Amniotic epithelial cell (primary cell): ENCODE data around the gene TNS3.

Experiments used
- DNase-seq: peaks from one replicate; pipeline ENCODE4 v3.0.0-alpha.2; 2010; ENCODE audit warnings: low read depth

Gene TNS3

DNA sequence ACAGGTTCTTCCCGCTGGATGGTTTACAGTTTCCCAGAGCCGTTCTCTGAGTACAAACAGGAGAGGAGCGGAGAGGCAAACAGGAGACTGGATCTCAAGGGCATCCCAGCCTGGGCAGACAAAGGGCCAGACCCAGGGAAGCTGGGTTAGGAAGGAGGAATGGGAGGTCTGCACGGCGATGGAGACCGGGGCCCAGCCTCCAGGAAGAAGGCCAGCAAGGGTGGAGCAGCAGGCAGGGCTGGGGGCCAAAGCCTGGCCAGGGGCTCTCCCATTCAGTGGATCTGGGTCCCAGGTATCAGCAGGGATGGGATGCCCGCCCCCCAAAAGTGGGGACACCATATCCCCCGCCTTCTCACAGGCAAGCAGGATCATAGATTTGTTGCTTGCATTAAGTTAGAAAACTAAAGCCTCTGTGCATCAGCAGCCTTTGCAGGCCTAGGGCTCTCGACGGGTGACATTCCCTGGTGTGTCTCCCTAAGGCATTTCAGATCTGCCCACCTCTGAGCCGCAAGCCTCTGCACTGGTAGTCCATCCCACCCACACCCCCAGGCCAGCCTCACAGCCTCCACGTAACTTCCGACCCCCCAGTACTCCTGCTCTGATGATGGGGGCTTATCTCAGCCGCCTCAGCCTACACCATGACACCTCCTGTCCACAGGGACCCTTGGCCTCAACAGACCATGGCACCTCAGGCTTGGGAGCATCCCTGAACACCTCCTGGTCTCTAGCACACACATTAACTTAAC, 59.9 kb downstream of the TNS3 start:
- no peak for DNase-seq

DNA sequence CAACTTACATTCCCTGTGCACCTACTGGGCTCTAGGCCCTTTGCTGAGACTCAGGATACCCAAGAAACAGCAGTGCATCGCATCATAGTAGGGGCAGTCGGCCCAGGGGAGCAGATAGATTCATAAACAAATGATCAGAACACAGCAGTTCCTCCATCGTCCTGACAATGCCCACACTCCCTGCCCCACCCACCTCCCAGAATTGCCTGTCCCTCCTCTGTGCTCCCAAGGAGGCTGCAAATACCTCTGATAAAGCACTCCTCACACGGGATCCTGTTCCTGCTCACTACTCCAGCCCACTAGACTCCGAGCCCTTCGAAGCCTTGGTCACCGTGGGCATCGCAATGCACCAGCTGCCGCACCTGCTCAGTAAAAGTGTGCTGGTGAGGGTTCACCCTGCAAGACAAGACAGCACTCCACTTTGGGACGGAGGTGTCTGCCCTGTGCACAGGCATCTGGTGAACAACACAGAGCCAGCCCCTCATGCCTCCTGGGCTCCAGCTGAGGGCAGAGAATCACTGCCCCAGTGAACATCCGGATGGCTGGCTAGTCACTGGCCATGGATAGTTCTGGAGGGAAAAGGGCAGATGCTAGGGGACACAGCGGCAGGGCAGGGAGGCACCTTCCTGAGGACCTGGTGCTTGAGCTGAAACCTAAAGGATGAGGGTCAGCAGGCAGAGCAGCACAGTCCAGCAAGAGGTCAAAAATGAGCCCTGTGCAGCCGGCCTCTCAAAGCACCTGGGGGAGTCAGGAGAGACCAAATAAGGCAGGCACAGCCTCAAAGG, 60.7 kb downstream of the TNS3 start:
- no peak for DNase-seq

DNA sequence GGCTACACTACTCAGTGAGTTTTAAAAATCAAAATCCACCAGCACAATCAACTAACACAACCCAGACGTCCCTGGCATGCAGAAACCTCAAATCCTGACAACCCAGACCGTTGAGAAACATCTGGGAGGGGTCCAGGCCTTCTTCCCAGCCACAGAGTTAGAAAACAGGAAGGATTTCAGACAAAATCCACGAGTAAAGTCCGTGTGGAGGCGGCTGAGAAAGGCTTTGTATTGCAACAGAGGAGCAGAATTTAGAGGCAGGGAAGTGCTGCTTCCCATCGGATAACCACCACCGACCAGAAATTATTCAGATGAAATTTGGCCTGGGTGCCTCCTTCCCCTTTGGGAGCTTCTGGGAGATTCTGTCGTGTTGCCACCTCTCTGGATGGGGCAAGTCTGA, 61.5 kb downstream of the TNS3 start:
- peak; percentile 100 for DNase-seq

DNA sequence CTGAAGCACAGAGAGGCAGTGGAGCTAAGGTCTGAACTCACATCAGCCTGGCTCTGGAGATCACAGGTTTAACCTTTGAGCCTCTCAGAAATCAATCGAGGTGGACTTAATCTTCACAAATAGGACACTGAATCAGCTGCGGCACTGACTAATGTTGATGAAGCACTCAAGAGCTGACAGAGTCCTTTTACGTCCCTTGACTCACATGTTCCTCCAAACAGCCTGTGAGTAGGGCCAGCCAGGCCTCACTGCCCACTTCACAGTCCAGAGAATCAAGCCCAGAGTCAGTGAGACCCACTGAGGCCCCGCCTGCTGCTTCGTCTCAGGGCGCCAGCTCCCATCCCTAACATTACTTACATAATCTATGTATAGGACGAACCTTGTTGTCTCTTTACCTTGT, 63.1 kb downstream of the TNS3 start:
- DNase-seq = peak; percentile 55

DNA sequence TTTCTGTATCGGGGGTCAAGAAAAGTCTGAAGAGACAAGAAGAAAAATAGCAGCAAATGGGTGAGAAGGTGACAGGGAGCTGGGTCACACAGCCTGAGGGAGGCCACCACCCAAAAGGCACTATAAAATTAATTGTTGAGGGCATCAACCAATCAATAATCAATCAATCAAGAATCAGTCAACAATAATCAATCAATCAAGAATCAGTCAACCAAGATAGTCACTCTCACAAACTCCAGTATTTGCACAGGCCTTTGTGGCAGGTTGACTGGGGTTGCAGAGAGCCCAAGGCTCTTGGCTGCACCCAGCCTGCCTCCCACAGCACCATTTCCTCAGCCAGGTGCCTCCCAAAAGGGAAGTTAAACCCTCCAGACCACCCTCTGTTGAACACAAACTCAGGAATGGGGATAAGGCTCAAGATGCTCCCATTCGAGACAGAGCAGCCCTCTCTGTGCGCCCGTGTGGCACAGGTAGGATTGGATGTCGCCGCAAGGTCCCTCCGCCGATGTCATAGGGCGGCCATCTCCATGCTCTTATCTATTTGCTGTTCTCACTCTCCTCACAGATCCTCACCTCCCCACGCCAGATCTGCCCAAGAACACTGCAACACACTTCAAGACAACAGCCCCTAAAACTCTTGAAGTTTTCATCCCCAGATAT, 64.0 kb downstream of the TNS3 start:
- no peak for DNase-seq

DNA sequence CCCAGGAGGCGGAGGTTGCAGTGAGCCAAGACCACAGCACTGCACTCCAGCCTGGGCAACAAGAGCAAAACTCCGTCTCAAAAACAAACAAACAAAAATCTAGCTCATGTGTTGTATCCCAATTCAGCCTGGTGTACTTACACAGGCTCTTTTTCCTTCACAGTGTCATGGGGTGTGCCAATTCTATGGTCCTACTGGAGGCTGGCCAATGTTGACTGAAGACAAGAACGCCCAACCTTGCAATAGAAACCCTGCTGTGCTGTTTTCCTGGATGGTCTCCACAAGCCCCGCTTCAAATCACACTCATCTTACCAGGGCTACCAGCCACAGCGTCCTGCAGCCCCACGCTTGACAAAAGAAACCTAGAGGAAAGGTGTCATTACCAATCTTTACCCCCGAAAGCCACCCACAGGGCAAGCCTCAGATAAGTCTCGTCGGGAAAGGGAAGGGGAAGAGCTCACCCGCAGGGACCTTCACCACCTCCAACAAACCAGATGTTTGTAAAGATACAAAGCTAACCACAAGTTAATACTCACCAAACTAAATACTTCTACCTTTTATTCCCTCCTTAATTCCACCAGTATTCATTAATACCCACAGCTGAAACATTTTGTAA, 64.8 kb downstream of the TNS3 start:
- DNase-seq = no peak

DNA sequence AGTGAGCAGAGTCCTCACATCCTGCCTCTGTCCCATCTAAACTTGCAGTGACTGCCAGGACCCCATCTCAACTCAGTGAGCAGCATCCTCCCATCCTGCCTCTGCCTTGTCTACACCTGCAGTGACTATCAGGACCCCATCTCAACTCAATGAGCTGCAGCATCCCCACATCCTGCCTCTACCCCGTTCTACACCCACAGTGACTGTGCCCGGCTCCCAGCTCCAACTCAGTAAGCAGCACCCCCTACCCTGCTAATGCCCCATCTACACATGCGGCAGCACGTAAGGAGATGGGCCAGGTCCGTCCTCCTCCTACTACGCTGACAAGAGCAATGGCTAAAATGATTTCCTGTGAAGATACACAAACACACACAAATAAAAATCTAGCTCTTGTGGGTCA, 65.5 kb downstream of the TNS3 start:
- DNase-seq = no peak

DNA sequence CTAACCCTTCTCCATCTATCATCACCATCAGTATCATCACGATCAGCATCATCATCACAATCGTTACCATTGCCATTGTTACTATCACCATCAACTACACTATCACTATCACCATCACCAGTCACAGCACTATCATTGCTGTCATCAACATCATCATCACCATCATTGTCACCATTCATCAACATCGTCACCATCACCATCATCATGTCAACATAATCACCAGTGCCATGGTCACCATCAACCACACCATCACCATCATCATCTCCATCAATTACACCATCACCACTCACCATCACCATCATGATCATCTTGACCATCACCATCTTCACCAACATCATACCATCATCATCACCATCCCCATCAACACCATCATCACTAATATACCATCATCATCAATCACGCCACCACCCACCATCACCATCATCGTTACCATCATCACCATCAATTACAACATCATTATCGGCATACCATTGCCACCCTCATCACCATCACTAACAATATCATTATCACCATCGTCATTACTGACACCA, 66.5 kb downstream of the TNS3 start:
- DNase-seq = no peak

DNA sequence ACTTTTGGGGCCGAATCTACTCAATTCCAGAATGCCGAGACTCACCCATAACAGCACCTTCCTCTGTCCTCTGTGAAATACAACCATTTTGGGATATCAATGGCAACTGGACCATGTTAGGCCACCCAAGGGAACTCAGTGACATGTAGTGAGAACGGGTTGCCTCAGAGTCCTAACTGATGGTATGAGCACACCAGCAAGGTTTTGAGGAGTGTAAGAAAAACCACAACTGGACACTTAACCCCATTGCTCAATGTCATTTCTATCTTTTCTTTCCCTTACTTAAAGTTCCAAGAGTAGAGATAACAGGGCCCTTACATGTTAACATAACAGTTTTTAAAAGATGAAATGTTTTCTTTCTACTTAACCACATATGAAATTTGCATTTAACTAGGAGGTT, 67.1 kb downstream of the TNS3 start:
- DNase-seq = peak; percentile 93

DNA sequence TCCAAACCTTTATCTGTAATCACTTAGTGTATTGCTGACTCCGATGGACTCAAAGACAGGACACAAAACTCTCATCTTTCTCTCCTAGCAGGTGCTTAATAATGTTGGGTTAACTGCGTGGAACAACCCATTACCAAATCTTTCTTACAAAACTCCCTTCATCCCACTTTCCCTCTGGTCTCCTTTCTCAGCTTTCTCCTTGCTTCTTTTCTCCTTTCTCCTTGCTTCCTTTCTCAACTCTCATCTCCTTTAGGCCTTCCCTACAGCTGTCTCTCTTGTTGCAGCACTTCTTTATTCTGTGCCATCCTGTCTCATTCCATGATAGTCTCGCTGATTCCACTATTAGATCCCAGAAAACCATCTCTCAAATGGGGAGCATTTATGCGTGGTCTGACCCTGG, 67.5 kb downstream of the TNS3 start:
- DNase-seq = no peak

DNA sequence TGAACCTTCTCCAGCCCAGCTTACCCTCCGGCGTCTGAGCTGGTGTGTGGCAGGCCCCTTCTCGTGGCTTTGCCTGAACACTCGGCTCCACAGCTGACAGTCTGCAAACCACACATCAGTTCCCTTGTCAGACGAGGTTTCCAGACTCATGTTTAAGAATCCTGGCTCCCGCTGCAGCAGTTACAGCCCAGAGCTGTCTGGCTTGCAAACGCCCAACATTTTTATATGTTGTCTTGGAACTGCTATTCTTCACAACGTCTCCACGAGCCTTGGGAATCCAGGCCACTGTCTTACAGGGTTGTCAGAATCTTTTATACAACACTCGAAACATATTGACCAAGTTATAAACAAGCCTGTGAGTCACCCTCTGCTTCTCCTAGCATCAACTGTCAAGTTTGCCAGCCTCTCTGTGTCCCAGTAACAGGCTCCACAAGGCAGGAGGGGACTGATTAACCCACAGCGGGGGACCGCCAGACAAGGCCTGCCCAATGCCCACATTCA, 68.1 kb downstream of the TNS3 start:
- DNase-seq = peak; percentile 90

DNA sequence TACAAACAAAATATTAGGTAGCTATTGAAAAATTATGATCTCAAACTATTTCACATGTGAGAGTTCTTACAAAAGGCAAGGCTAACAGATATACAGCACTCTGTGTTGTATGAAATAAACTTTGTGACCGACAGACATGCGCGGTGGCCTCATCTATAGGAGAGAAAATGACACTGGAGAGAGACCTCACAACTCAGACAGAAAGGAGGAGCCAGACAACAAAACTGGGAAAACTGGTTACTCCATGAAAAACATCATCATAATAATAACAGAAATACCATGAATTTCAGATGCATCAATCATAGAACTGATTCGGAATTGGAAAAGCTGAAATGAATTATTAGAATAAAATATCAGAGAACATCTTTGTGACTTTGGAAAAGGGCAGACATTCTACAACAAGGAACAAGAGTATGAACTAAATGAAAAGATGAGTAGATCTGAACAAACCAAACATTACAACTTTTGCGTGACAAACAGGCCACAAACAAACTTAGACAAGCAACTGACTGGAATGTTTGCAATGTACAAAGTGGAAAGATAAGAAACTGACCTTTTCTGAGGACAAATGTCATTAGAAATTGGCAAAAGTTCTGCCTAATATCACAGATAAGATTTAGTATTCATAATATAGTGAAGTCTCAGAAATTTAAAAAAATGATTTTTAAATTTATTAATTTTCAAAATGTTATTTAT, 69.3 kb downstream of the TNS3 start:
- no peak for DNase-seq

DNA sequence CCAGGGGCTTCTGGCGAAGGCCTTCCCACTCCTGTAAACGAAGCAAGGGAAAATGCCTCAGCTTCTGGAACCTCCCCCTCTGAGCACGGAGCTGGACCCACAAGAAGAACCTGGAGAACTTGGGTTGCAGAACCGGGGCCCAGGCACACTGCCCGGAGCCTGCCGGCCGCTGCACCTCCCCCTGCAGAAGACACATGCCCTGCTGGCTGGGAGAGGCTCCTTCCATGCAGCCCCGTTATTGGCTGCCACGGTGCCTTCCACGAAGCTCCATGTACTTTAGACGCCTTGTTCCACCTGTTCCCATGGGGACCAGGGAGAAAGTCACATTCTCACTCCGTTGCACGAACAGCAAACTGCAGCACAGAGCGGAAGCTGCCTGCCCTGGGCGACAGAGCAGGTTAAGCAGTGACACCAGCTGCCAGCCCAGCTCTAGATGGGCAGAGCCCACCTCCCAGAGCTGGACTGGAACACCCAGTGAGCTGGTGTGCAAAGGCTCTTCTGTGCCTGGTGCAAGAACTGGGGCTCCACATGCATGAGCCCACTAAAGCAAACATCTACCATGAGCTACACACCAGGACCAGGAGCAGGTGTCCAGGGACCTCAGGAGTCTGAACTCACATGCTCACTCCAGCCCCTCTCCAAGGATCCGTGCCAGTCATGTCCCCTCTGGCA, 70.1 kb downstream of the TNS3 start:
- no peak for DNase-seq

DNA sequence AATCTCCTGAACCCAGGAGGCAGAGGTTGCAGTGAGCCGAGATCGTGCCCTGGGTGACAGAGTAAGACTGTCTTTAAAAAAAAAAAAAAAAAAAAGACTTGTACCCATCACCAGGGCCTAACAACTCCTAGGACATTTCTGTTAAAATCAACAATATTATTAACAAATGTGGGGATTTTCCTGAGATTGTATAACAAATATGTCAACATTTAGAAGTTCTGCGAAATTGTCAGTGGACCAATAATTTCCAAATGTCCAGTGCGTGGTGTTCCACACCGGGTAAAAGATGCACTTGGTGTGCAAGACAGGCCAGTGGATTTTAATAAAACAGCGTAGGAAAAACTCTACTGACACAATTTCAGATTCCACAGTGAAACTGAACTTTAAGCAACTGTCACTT, 71.1 kb downstream of the TNS3 start:
- no peak for DNase-seq

DNA sequence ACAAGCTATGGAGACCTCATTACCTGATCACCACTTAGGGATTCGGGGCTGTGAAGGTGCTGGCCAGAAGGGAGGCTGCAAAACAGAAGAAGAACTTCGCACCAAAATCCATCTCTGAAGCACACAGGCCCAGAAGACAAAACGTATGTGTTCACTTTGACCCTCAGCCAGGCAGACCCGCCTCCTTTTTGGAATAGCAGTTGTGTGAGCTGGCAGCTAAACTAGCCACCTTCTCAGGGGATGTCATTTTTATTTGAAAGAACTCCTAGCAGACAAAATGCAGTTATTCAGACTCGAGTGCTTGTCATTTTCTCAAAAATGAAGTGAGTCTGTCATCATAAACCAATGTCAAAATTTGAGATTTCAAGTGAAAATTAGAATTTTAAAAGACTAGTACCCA, 71.7 kb downstream of the TNS3 start:
- no peak for DNase-seq

DNA sequence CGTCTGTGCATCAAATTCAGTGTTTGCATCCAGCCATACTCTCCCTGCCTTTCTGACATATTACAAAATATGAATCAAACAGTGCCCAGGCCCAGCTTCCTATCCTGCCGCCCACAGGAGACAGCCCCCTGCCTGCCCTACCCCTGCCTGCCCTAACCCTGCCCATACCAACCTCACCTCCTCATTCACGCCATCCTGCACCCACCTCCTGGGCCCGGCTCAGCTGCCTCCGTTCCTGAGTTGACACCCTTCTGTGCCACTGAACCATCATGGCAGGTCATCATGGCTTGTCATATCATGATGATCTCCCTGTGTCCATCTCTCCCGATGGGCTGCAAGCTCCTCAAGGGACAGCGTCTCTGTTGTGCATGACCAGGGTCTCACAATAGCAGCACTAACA, 72.3 kb downstream of the TNS3 start:
- DNase-seq = no peak

DNA sequence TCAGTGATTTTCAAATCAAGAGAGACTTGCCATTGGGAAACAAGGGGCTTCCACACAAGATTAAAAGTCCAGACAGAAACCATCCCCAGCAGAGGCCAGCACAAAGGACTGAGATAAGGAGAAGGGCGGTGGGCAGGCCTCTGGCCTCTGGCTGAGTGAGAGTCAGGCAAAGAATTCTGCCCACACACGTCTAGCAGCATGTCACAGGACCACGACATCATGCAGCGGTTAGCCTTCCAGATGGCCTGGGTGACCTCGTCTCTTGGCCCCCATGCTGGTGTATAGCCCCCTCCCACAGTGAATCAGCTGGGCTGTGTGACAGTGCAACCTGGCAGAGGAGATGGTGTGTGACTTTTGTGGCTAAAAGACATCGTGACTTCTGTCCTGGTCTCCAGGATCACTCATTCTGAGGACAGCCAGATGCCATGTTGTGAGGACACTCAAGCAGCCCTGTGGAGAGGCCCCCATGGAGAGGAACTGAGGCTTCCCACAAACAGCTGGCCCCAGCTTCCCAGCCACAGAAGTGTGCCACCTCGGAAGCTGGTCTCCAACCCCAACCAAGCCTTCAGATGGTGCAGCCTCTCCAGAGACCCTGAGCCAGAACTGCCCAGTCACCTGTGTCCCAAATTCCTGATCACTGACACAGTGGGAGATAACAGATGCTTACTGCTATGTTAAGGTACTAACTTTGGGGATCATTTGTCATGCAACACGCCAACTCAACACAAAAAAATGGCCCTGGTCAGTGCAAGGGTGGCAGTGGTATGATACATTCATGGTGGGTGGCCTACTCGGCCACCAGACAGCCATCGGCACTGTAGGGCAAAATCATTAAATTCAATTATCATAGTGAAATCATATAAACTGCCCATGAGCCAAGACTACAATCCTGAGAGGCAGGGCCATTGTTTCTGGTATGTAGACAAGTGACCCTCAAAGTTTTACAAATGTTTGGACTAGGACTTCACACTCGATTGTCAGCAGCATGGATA, 73.2 kb downstream of the TNS3 start:
- peak; percentile 44 for DNase-seq

DNA sequence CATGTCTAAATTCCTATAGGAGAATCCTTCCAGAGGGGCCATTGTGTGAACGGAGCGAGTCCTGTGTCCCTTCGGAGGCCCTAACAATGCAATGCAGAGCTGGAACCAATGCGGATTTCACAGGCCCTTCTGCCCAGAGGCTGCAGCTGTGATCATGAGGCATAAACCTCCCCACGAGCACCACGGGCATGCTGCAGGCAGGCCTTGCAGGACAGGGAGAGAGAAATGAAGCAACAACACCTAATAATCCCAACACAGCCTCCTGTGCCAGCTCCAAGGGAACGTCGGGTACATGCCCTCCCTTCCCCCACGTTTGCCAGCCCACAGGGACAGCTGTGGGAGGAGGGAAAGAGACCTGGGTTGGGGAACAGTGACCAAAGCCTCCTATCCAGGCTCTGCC, 74.4 kb downstream of the TNS3 start:
- no peak for DNase-seq

DNA sequence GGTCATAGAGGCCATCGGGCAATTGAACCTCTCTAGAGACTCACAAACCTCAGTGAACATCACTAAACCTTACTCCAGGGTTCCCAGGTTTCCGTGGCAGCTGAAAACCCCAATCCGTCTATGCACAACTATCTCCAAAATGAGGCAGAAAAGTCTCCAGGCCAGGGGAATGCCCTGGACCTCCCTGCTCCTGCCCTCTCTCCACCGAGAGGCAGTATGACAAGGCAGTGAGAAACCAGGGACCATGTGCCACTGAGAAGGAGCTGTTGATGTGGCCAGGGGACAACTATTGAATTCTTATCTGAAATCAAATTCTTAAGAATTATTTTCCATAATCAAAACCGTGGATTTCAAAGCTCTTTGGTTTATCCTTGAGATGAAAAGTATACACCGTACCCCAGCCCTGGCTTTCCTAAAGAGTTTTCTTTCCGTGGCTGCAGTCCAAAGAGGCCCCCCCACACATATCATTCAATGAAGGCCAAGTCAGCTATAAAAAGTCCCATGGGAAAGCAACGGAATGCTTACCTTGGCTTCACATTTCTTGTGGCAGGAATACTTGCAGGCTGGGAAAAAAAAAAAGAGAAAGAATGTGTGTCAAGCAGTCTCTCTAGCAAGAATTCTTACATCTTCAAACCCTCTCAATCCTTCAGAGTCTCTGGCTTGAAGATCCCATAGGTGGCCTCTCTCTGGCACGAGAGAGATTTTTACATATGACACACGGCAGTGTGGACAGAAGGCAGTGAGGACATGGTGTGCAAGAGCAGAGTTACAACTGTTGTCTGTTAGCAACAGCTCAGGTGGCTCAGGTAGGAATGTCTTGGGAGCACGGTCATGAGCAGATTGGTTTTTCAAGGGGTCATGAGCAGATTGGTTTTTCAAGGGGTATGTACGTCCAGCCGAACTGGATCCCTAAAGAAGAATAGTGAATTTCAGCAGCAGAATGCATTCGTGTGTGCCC, 75.2 kb downstream of the TNS3 start:
- peak; percentile 66 for DNase-seq
